Endothelial cell of umbilical vein (primary cell): ENCODE measurements around the gene CERKL. TPM values are rescaled to one million over a fixed set of nuclear protein-coding genes. Genes with fewer than 3 reads are reported as not detected.

Experiments
- BruUV-seq: library from RNA; stranded (reverse); fragments of 400-500 nt; replicated peaks from 2 replicates; lab custom pipeline; 2021; lab: Mats Ljungman, UMichigan
- CTCF ChIA-PET: fragments of 300-600, 350-600 bp; sonication (Branson Sonifier 250); formaldehyde crosslinking; loops from one replicate; lab custom pipeline; 2021; ENCODE audit warnings: antibody characterized with exemption, inconsistent platforms; lab: Charles Lee
- POLR2A ChIA-PET: fragments of 300-600, 350-600 bp; sonication (Branson Sonifier 250); formaldehyde crosslinking; loops from one replicate; lab custom pipeline; 2021; ENCODE audit warnings: antibody characterized with exemption, inconsistent platforms; lab: Charles Lee
- DNase-seq: peaks from one replicate; pipeline ENCODE4 v3.0.0-alpha.2; 2011; ENCODE audit warnings: low read depth, low spot score
- FAIRE-seq: peaks from 2 replicates; lab custom pipeline; 2011; peaks lifted over from hg19 to GRCh38; lab: Jason Lieb, UNC
- H2AFZ ChIP-seq: 2 replicates; pipeline ENCODE4 v1.6.0; 2012; ENCODE audit warnings: low read depth, low read length, control low read depth, inconsistent platforms
- H3K27ac ChIP-seq: 2 replicates; pipeline ENCODE4 v1.5.1; 2011; ENCODE audit warnings: low read depth, mild to moderate bottlenecking, control low read depth, low read length, moderate library complexity; ENCODE audit not compliant: insufficient read depth
- H3K27me3 ChIP-seq, 2 experiments: 2 replicates each; pipeline versions ENCODE4 v1.6.0 to v1.6.1; 2011; ENCODE audit warnings: low read length in 2 of 2, mixed read lengths in 1 of 2; ENCODE audit not compliant: control insufficient read depth in 2 of 2, insufficient read depth in 2 of 2
- H3K36me3 ChIP-seq, 2 experiments: 2 replicates in 1 of 2; 3 replicates in 1 of 2; pipeline ENCODE4 v1.5.1; 2011; ENCODE audit warnings: low read length in 2 of 2, mild to moderate bottlenecking in 1 of 2, moderate library complexity in 1 of 2; ENCODE audit not compliant: control insufficient read depth in 2 of 2, insufficient read depth in 2 of 2; ENCODE audit errors: extremely low read depth in 1 of 2
- H3K4me1 ChIP-seq: 3 replicates; pipeline ENCODE4 v1.5.1; 2011; ENCODE audit warnings: mild to moderate bottlenecking, low read length; ENCODE audit not compliant: control insufficient read depth, insufficient read depth; ENCODE audit errors: extremely low read depth
- H3K4me2 ChIP-seq: 2 replicates; pipeline ENCODE4 v1.6.1; 2011; ENCODE audit warnings: low read length, control low read depth, mixed read lengths; ENCODE audit not compliant: insufficient read depth
- H3K4me3 ChIP-seq, 3 experiments: fragments of 200-600 bp in 1 of 3; sonication (generic), shearing (Covaris generic) in 1 of 3; replicated peaks in 1 of 3; 2 replicates each; pipeline ENCODE4 v1.5.1; 2011 to 2016; ENCODE audit warnings: control low read depth in 3 of 3, low read length in 3 of 3, mild to moderate bottlenecking in 2 of 3, inconsistent platforms in 1 of 3, low read depth in 1 of 3, moderate library complexity in 1 of 3; ENCODE audit not compliant: insufficient read depth in 1 of 3
- H3K79me2 ChIP-seq: 2 replicates; pipeline ENCODE4 v1.6.0; 2012; ENCODE audit warnings: low read length, inconsistent platforms; ENCODE audit not compliant: control insufficient read depth, insufficient read depth
- H3K9ac ChIP-seq: replicated peaks from 2 replicates; pipeline ENCODE3; 2011; ENCODE audit warnings: low read length, control low read depth; ENCODE audit not compliant: insufficient read depth; ENCODE audit errors: extremely low read depth
- H3K9me1 ChIP-seq: replicated peaks from 3 replicates; pipeline ENCODE4 v1.6.0; 2011; ENCODE audit warnings: mild to moderate bottlenecking, low read length; ENCODE audit not compliant: control insufficient read depth, insufficient read depth; ENCODE audit errors: extremely low read depth
- H3K9me3 ChIP-seq: replicated peaks from 2 replicates; pipeline ENCODE4 v1.5.1; 2012; ENCODE audit warnings: low read length, inconsistent platforms; ENCODE audit not compliant: control insufficient read depth, insufficient read depth
- H4K20me1 ChIP-seq: replicated peaks from 2 replicates; pipeline ENCODE3; 2011; ENCODE audit warnings: mild to moderate bottlenecking, low read length; ENCODE audit not compliant: control insufficient read depth, insufficient read depth; ENCODE audit errors: extremely low read depth
- CTCF ChIP-seq, 2 donors: IDR thresholded peaks; 1 replicate in 1 of 2; 2 replicates in 1 of 2; pipeline ENCODE4 v1.5.1; 2011; ENCODE audit warnings: low read length in 2 of 2, mild to moderate bottlenecking in 2 of 2, moderate library complexity in 2 of 2, control low read depth in 1 of 2, inconsistent platforms in 1 of 2, low read depth in 1 of 2; ENCODE audit not compliant: insufficient read depth in 1 of 2; ENCODE audit errors: extremely low read depth in 1 of 2
- GATA2 ChIP-seq: IDR thresholded peaks from 2 replicates; pipeline ENCODE4 v1.7.0; 2011; ENCODE audit warnings: low read depth, mild to moderate bottlenecking, moderate library complexity, mixed read lengths, low read length; ENCODE audit not compliant: insufficient read length, insufficient read depth
- MYC ChIP-seq: IDR thresholded peaks from one replicate; pipeline ENCODE4 v1.6.1; 2011; ENCODE audit warnings: mild to moderate bottlenecking, low read depth, low read length
- dilution Hi-C: fragments of 300-500 bp; cut with MboI; formaldehyde crosslinking; loops from one replicate; pipeline ENCODE4 v1.15.0; 2019; ENCODE audit warnings: low sequenced_read_pairs; ENCODE audit not compliant: extremely low pct_ligation_motif_present
- intact Hi-C: fragments of 100-400 bp; cut with micrococcal nuclease; formaldehyde crosslinking; loops from one replicate; pipeline ENCODE4 v1.10.0; 2022
- polyA plus RNA-seq, 4 experiments: library from polyadenylated mRNA; depleted of rRNA in 3 of 4; stranded (reverse) in 3 of 4; unstranded in 1 of 4; fragments of >200 nt; gene quantifications; 2 replicates each; pipeline versions ENCODE4 v1.2.1 to v1.2.3, GENCODE V29; 2011 to 2012; ENCODE audit warnings: missing spikeins in 1 of 4
- total RNA-seq: library from RNA; stranded (reverse); gene quantifications from 2 replicates; pipeline ENCODE4 v1.2.3, GENCODE V29; 2021

Gene CERKL
- total and polyA plus RNA-seq, 2 donors (not counting 3 experiments of a cell fraction or from before 2014, with no cell fraction given), result not detected

- no TSS peak for BruUV-seq
- POLR2A ChIA-PET, result no interaction called here
Measured at GRCh38 chr2:181685150-181685688, 28.3 kb upstream of the CERKL start.

More at GRCh38 chr2:181685150-181685688, 28.3 kb upstream of the CERKL start:
- Histone ChIP-seq H3K79me2 (no peaks in the 10 kb centered on the region), H3K36me3 (no peaks in the 10 kb centered on the region), H3K9ac (no peak overlapping the region), H3K4me3 (no peak overlapping the region), H3K4me1 (no peaks in the 10 kb centered on the region), H3K27me3 (peaks cover 50 to 74% of the 10 kb centered on the region in 2 experiments), H3K9me1 (no peaks in the 10 kb centered on the region), H4K20me1 (no peaks in the 10 kb centered on the region), H2AFZ (no peak overlapping the region), H3K4me2 (no peak overlapping the region), H3K27ac (no peak overlapping the region), H3K9me3 (no peaks in the 10 kb centered on the region)
- no peak for TF ChIP-seq MYC
- no peak for TF ChIP-seq GATA2
- TF ChIP-seq CTCF (IDR thresholded peaks at IDR 0.05; ENCODE audit: extremely low read depth in 1 of 2, insufficient read depth in 1 of 2, low read depth in 1 of 2, low read length in 2 of 2), result no peak
- intact Hi-C loops (no loop called here), dilution Hi-C loops (no loop called here)
- DNase-seq (no peak), FAIRE-seq (no peak)
- CTCF ChIA-PET, result interaction anchor here (0.9 to 1.4 kb wide), 2 partner anchors 9 to 30 kb away, joined by 3 to 6 read pairs; no protein-coding TSS in a partner anchor
